Liver (tissue), 9 donors: ENCODE measurements around the gene ATP5MC2. TPM values are rescaled to one million over a fixed set of nuclear protein-coding genes. Genes with fewer than 3 reads are reported as not detected.

Experiments used
- DNase-seq: peaks from one replicate; pipeline ENCODE4 v3.0.0-alpha.2; 2017; ENCODE audit warnings: low spot score
- H3K27ac ChIP-seq, 2 donors: one replicate each; pipeline ENCODE4 v1.7.0; 2013; ENCODE audit warnings: inconsistent platforms in 2 of 2, low read length in 2 of 2, control low read depth in 1 of 2, low read depth in 1 of 2, mild to moderate bottlenecking in 1 of 2
- H3K27me3 ChIP-seq, 4 donors: one replicate each; pipeline versions ENCODE4 v1.6.1 to v1.7.0; 2013; ENCODE audit warnings: low read length in 3 of 4, inconsistent platforms in 1 of 4, mild to moderate bottlenecking in 1 of 4, moderate library complexity in 1 of 4; ENCODE audit not compliant: control insufficient read depth in 4 of 4, insufficient read depth in 4 of 4
- H3K36me3 ChIP-seq, 4 donors: one replicate each; pipeline versions ENCODE4 v1.6.1 to v1.7.0; 2013; ENCODE audit warnings: low read length in 3 of 4, mild to moderate bottlenecking in 3 of 4, low read depth in 1 of 4, moderate library complexity in 1 of 4; ENCODE audit not compliant: control insufficient read depth in 4 of 4, insufficient read depth in 3 of 4
- H3K4me1 ChIP-seq, 4 donors: one replicate each; pipeline versions ENCODE4 v1.6.1 to v1.7.0; 2013; ENCODE audit warnings: low read length in 3 of 4, mild to moderate bottlenecking in 3 of 4, moderate library complexity in 1 of 4; ENCODE audit not compliant: control insufficient read depth in 4 of 4, insufficient read depth in 4 of 4
- H3K4me3 ChIP-seq, 3 donors: one replicate each; pipeline versions ENCODE4 v1.6.1 to v1.7.0; 2013; ENCODE audit warnings: low read length in 3 of 3, control low read depth in 1 of 3, low read depth in 1 of 3, mild to moderate bottlenecking in 1 of 3
- H3K9ac ChIP-seq, 2 donors: one replicate each; pipeline ENCODE4 v1.7.0; 2013; ENCODE audit warnings: low read length in 2 of 2, mild to moderate bottlenecking in 2 of 2, moderate library complexity in 2 of 2, control low read depth in 1 of 2, low read depth in 1 of 2
- H3K9me3 ChIP-seq, 4 donors: one replicate each; pipeline versions ENCODE4 v1.6.1 to v1.7.0; 2013; ENCODE audit warnings: low read length in 3 of 4; ENCODE audit not compliant: control insufficient read depth in 4 of 4
- ATF3 ChIP-seq: IDR thresholded peaks from 2 replicates; pipeline ENCODE4 v1.6.1; 2016; ENCODE audit warnings: antibody characterized with exemption
- EGR1 ChIP-seq, 2 donors: IDR thresholded peaks; 2 replicates each; pipeline ENCODE4 v1.6.1; 2016 to 2018; ENCODE audit warnings: antibody characterized with exemption in 2 of 2, low read depth in 2 of 2
- FOXA1 ChIP-seq: IDR thresholded peaks from 2 replicates; pipeline ENCODE4 v1.6.1; 2016; ENCODE audit warnings: antibody characterized with exemption
- FOXA2 ChIP-seq: IDR thresholded peaks from 2 replicates; pipeline ENCODE4 v1.6.1; 2016; ENCODE audit warnings: antibody characterized with exemption
- GABPA ChIP-seq, 2 donors: IDR thresholded peaks in 1 of 2; conservative IDR thresholded peaks in 1 of 2; 2 replicates each; pipeline ENCODE4 v1.6.1; 2016; ENCODE audit warnings: antibody characterized with exemption in 2 of 2, mild to moderate bottlenecking in 1 of 2, moderate library complexity in 1 of 2
- HNF4A ChIP-seq, 2 donors: conservative IDR thresholded peaks; 2 replicates each; pipeline ENCODE4 v1.6.1; 2016; ENCODE audit warnings: antibody characterized with exemption in 2 of 2, mild to moderate bottlenecking in 2 of 2
- HNF4G ChIP-seq: IDR thresholded peaks from 2 replicates; pipeline ENCODE4 v1.6.1; 2016; ENCODE audit warnings: antibody characterized with exemption
- JUND ChIP-seq, 2 donors: IDR thresholded peaks; 2 replicates each; pipeline ENCODE4 v1.6.1; 2016; ENCODE audit warnings: antibody characterized with exemption in 2 of 2
- MAX ChIP-seq: IDR thresholded peaks from 2 replicates; pipeline ENCODE4 v1.6.1; 2016; ENCODE audit warnings: antibody characterized with exemption
- NR2F2 ChIP-seq: IDR thresholded peaks from 2 replicates; pipeline ENCODE4 v1.6.1; 2016; ENCODE audit warnings: antibody characterized with exemption
- RAD21 ChIP-seq, 2 donors: IDR thresholded peaks; 2 replicates each; pipeline ENCODE4 v1.6.1; 2016; ENCODE audit warnings: antibody characterized with exemption in 2 of 2, mild to moderate bottlenecking in 2 of 2
- RXRA ChIP-seq, 2 donors: IDR thresholded peaks; 2 replicates each; pipeline ENCODE4 v1.6.1; 2017 to 2018; ENCODE audit warnings: antibody characterized with exemption in 2 of 2, mild to moderate bottlenecking in 1 of 2
- SP1 ChIP-seq: IDR thresholded peaks from 2 replicates; pipeline ENCODE4 v1.6.1; 2018; ENCODE audit warnings: antibody characterized with exemption, mild to moderate bottlenecking
- TAF1 ChIP-seq: conservative IDR thresholded peaks from 2 replicates; pipeline ENCODE4 v1.6.1; 2016; ENCODE audit warnings: antibody characterized with exemption, mild to moderate bottlenecking
- YY1 ChIP-seq: IDR thresholded peaks from 2 replicates; pipeline ENCODE4 v1.6.1; 2016; ENCODE audit warnings: antibody characterized with exemption, mild to moderate bottlenecking
- WGBS: extraction: QIAGEN DNeasy Blood & Tissue Kit; methylation state at CpG from one replicate; pipeline ENCODE4 v1.1.7; 2013; 5-methylcytosine and 5-hydroxymethylcytosine counted together
- polyA plus RNA-seq, 2 donors: library from polyadenylated mRNA; stranded (reverse) in 1 of 2; unstranded in 1 of 2; fragments of 200-250 nt in 1 of 2; fragments of >200 nt in 1 of 2; fragmentation: Nextera tagmentation in 1 of 2; extraction: Ambion mirVana in 1 of 2; gene quantifications; one replicate each; pipeline versions ENCODE4 v1.2.1 to v1.2.3, GENCODE V29; 2013 to 2015
- total RNA-seq, 2 donors: library from RNA; depleted of rRNA; stranded (reverse); fragments of >200 nt; gene quantifications; one replicate each; pipeline ENCODE4 v1.2.3, GENCODE V29; 2014
- TF ChIP-seq, protein P1 (sequence below): IDR thresholded peaks from 2 replicates; pipeline ENCODE4 v1.6.1; 2016; ENCODE audit warnings: antibody characterized with exemption
- TF ChIP-seq, protein P2 (sequence below): fragments of 150-350 bp; IDR thresholded peaks from 2 replicates; pipeline ENCODE4 v1.5.1; 2017; ENCODE audit warnings: improper control_type of control experiment, low read depth, low read length; ENCODE audit not compliant: missing input control
- TF ChIP-seq, protein P3 (sequence below): IDR thresholded peaks from 2 replicates; pipeline ENCODE4 v1.6.1; 2016; ENCODE audit warnings: antibody characterized with exemption, mild to moderate bottlenecking
- donor health status: healthy.
- donor health status: healthy.
- donor health status: healthy.
- donor health status: healthy.
- donor health status: healthy.

ATP5MC2 gene
- total and polyA plus RNA-seq, 4 donors: 57.0 to 294 (median 171) TPM

DNA sequence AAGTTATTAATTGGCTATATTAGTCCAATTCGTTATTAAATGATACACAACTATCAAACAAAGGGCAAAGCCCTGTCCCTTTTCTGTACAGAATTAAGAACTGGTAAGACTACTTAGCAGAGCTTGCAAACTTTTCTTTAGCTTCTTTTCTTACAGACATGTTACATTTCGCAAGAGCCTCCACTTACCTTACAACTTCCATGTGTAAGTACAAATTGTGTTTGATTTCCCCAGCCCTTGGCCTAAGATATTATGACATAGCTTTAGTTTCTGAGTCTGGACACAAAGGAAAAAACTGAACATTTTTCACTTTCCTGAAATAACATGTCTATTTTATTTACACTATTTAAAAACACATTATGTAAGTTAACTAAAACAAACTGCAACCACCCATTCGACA, 51.4 kb downstream of the ATP5MC2 start:
- Histone ChIP-seq H3K36me3 (no peaks in the 10 kb centered on the region), H3K27me3 (no peaks in the 10 kb centered on the region), H3K4me1 (peaks cover 3 to 40% (median 31%) of the 10 kb centered on the region in 4 donors), H3K27ac (peak overlapping the region; percentile 88 to 94), H3K9me3 (no peaks in the 10 kb centered on the region), H3K4me3 (peak overlapping the region; percentile 64 to 97 (median 90)), H3K9ac (peak overlapping the region; percentile 96 to 98)
- 16% methylated on average over 3 of the region's 3 CpGs for WGBS
- DNase-seq: no peak
- TF ChIP-seq NR2F2: no peak

- peak overlapping the region; percentile 88 to 94 for H3K27ac ChIP-seq
- DNase-seq: no peak
- H3K9me3 ChIP-seq: no peaks in the 10 kb centered on the region
- TF ChIP-seq YY1: peak; percentile 63
- peak in 1 of 2 donors; percentile 32 for TF ChIP-seq JUND (IDR thresholded peaks at IDR 0.05)
- peak; percentile 51 to 65 for TF ChIP-seq RAD21 (IDR thresholded peaks at IDR 0.05)
- TF ChIP-seq RXRA (IDR thresholded peaks at IDR 0.05): peak; percentile 32 to 48
- TF ChIP-seq HNF4G: peak; percentile 53
- peak; percentile 70 for TF ChIP-seq SP1
- TF ChIP-seq NR2F2: no peak
- TF ChIP-seq, protein P1, sequence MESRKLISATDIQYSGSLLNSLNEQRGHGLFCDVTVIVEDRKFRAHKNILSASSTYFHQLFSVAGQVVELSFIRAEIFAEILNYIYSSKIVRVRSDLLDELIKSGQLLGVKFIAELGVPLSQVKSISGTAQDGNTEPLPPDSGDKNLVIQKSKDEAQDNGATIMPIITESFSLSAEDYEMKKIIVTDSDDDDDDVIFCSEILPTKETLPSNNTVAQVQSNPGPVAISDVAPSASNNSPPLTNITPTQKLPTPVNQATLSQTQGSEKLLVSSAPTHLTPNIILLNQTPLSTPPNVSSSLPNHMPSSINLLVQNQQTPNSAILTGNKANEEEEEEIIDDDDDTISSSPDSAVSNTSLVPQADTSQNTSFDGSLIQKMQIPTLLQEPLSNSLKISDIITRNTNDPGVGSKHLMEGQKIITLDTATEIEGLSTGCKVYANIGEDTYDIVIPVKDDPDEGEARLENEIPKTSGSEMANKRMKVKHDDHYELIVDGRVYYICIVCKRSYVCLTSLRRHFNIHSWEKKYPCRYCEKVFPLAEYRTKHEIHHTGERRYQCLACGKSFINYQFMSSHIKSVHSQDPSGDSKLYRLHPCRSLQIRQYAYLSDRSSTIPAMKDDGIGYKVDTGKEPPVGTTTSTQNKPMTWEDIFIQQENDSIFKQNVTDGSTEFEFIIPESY: peak; percentile 85
- TF ChIP-seq FOXA1: no peak
- peak; percentile 83 to 84 for TF ChIP-seq HNF4A (conservative IDR thresholded peaks at IDR 0.05)
- peak; percentile 38 for TF ChIP-seq MAX
- no peak for TF ChIP-seq EGR1 (IDR thresholded peaks at IDR 0.05; ENCODE audit: low read depth in 2 of 2)
- TF ChIP-seq, protein P2, sequence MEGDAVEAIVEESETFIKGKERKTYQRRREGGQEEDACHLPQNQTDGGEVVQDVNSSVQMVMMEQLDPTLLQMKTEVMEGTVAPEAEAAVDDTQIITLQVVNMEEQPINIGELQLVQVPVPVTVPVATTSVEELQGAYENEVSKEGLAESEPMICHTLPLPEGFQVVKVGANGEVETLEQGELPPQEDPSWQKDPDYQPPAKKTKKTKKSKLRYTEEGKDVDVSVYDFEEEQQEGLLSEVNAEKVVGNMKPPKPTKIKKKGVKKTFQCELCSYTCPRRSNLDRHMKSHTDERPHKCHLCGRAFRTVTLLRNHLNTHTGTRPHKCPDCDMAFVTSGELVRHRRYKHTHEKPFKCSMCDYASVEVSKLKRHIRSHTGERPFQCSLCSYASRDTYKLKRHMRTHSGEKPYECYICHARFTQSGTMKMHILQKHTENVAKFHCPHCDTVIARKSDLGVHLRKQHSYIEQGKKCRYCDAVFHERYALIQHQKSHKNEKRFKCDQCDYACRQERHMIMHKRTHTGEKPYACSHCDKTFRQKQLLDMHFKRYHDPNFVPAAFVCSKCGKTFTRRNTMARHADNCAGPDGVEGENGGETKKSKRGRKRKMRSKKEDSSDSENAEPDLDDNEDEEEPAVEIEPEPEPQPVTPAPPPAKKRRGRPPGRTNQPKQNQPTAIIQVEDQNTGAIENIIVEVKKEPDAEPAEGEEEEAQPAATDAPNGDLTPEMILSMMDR: no peak
- TF ChIP-seq, protein P3, sequence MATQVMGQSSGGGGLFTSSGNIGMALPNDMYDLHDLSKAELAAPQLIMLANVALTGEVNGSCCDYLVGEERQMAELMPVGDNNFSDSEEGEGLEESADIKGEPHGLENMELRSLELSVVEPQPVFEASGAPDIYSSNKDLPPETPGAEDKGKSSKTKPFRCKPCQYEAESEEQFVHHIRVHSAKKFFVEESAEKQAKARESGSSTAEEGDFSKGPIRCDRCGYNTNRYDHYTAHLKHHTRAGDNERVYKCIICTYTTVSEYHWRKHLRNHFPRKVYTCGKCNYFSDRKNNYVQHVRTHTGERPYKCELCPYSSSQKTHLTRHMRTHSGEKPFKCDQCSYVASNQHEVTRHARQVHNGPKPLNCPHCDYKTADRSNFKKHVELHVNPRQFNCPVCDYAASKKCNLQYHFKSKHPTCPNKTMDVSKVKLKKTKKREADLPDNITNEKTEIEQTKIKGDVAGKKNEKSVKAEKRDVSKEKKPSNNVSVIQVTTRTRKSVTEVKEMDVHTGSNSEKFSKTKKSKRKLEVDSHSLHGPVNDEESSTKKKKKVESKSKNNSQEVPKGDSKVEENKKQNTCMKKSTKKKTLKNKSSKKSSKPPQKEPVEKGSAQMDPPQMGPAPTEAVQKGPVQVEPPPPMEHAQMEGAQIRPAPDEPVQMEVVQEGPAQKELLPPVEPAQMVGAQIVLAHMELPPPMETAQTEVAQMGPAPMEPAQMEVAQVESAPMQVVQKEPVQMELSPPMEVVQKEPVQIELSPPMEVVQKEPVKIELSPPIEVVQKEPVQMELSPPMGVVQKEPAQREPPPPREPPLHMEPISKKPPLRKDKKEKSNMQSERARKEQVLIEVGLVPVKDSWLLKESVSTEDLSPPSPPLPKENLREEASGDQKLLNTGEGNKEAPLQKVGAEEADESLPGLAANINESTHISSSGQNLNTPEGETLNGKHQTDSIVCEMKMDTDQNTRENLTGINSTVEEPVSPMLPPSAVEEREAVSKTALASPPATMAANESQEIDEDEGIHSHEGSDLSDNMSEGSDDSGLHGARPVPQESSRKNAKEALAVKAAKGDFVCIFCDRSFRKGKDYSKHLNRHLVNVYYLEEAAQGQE: no peak
- TF ChIP-seq ATF3: no peak
- no peak for TF ChIP-seq FOXA2
- TF ChIP-seq GABPA (IDR thresholded peaks at IDR 0.05 in 1 of 2, conservative IDR thresholded peaks at IDR 0.05 in 1 of 2): peak in 1 of 2 donors; percentile 35
- TF ChIP-seq TAF1: peak; percentile 36
- H3K4me1 ChIP-seq: peaks cover 3 to 43% (median 34%) of the 10 kb centered on the region in 4 donors
- 9% methylated on average over 7 of the region's 7 CpGs for WGBS
- H3K9ac ChIP-seq: peak overlapping the region; percentile 96 to 98
- H3K27me3 ChIP-seq: no peaks in the 10 kb centered on the region
- peak overlapping the region; percentile 64 to 97 (median 90) for H3K4me3 ChIP-seq
- no peaks in the 10 kb centered on the region for H3K36me3 ChIP-seq
Observed at GRCh38 chr12:53623548-53624385, 52.1 kb downstream of the ATP5MC2 start.
